HG02840 (cell line): ENCODE data around the gene CHMP6.
"Not testable (repeated sequence)": the region's sequence is repeated elsewhere in the genome, so short reads cannot be mapped to it uniquely, and the experiment has no call there.

Experiments used
- ATAC-seq: cut with Tn5 transposase; IDR thresholded peaks from one replicate; pipeline ENCODE4 v1.9.1; 2021; ENCODE audit warnings: mild to moderate bottlenecking, moderate library complexity, moderate number of reproducible peaks; ENCODE audit not compliant: unreplicated experiment, low FRiP score

The CHMP6 gene

GRCh38 chr17:81008140-81008539 lies 16.5 kb downstream of the CHMP6 start:
- no peak for ATAC-seq

GRCh38 chr17:81009136-81009535 lies 17.5 kb downstream of the CHMP6 start:
- ATAC-seq = no peak

- ATAC-seq = no peak
Measured at GRCh38 chr17:81010935-81011334, 19.3 kb downstream of the CHMP6 start.

GRCh38 chr17:81011951-81012350 lies 20.3 kb downstream of the CHMP6 start:
- ATAC-seq = no peak

- ATAC-seq = no peak
Measured at GRCh38 chr17:81012574-81013447, 21.2 kb downstream of the CHMP6 start.

GRCh38 chr17:81013642-81014041 lies 22.0 kb downstream of the CHMP6 start:
- ATAC-seq = no peak

- ATAC-seq = no peak
Measured at GRCh38 chr17:81015136-81015535, 23.5 kb downstream of the CHMP6 start.

GRCh38 chr17:81016575-81016974 lies 24.9 kb downstream of the CHMP6 start:
- ATAC-seq = no peak

- ATAC-seq = not testable (repeated sequence)
Measured at GRCh38 chr17:81017330-81017729, 25.7 kb downstream of the CHMP6 start.

- ATAC-seq = no peak
Measured at GRCh38 chr17:81018044-81018802, 26.6 kb downstream of the CHMP6 start.

GRCh38 chr17:81019563-81020442 lies 28.2 kb downstream of the CHMP6 start:
- no peak for ATAC-seq

GRCh38 chr17:81020443-81020766 lies 28.8 kb downstream of the CHMP6 start:
- ATAC-seq = no peak

GRCh38 chr17:81020767-81021497 lies 29.3 kb downstream of the CHMP6 start:
- no peak for ATAC-seq

- no peak for ATAC-seq
Measured at GRCh38 chr17:81021531-81022343, 30.1 kb downstream of the CHMP6 start.

- no peak for ATAC-seq
Measured at GRCh38 chr17:81022344-81022676, 30.7 kb downstream of the CHMP6 start.

- ATAC-seq = no peak
Measured at GRCh38 chr17:81025065-81025740, 33.6 kb downstream of the CHMP6 start.

GRCh38 chr17:81025741-81026129 lies 34.1 kb downstream of the CHMP6 start:
- ATAC-seq = no peak

- no peak for ATAC-seq
Measured at GRCh38 chr17:81026266-81027036, 34.8 kb downstream of the CHMP6 start.
